Right lobe of liver (tissue), 4 donors: ENCODE measurements around the gene MYO16.

Experiments used
- POLR2A ChIP-seq: fragments of 450-650 bp; IDR thresholded peaks from one replicate; pipeline ENCODE4 v1.6.1; 2017; ENCODE audit warnings: antibody characterized with exemption, mild to moderate bottlenecking
- TF ChIP-seq, protein P1 (sequence below), 4 donors: fragments of 200-600 bp in 3 of 4; fragments of 450-650 bp in 1 of 4; IDR thresholded peaks; one replicate each; pipeline versions ENCODE4 v1.5.1 to v1.8.0; 2016 to 2022; ENCODE audit warnings: antibody characterized with exemption in 4 of 4, mild to moderate bottlenecking in 2 of 4
- donor health status: DM: no; HTN: no; CAD: no.
- donor health status: DM: no; HTN: no; CAD: no.
- donor health status: DM: no; HTN: yes; CAD: no.

DNA sequence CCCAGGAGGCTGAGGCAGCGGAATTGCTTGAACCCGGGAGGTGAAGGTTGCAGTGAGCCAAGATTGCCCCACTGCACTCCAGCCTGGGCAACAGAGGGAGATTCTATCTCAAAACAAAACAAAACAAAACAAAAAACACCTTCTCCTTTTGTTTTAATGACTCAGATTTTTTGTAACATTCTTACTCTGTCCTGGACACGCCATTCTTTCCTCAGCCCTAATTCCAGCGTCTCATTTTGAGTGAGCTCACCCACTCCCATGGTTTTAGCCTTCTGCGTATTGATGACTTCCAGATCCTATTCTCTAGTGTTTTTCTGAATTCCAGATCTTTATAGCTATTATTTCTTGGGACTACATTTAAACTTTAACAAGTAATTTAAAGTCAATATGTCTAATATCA, 326.3 kb downstream of the MYO16 start:
- no peak for TF ChIP-seq POLR2A
- TF ChIP-seq, protein P1, sequence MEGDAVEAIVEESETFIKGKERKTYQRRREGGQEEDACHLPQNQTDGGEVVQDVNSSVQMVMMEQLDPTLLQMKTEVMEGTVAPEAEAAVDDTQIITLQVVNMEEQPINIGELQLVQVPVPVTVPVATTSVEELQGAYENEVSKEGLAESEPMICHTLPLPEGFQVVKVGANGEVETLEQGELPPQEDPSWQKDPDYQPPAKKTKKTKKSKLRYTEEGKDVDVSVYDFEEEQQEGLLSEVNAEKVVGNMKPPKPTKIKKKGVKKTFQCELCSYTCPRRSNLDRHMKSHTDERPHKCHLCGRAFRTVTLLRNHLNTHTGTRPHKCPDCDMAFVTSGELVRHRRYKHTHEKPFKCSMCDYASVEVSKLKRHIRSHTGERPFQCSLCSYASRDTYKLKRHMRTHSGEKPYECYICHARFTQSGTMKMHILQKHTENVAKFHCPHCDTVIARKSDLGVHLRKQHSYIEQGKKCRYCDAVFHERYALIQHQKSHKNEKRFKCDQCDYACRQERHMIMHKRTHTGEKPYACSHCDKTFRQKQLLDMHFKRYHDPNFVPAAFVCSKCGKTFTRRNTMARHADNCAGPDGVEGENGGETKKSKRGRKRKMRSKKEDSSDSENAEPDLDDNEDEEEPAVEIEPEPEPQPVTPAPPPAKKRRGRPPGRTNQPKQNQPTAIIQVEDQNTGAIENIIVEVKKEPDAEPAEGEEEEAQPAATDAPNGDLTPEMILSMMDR (IDR thresholded peaks at IDR 0.05) = no peak
